Psoas muscle (tissue), 8 donors: Measurements from ENCODE around the gene MBNL1. TPM values are rescaled to one million over a fixed set of nuclear protein-coding genes. Genes with fewer than 3 reads are reported as not detected.

ENCODE experiments used
- ATAC-seq, 4 donors: fragments of 200-7000 bp; cut with Tn5 transposase; one replicate each; pipeline ENCODE4 v1.9.1; 2020; ENCODE audit warnings: moderate library complexity in 3 of 4, mild to moderate bottlenecking in 2 of 4
- DNase-seq, 2 donors: peaks; one replicate each; pipeline ENCODE4 v3.0.0-alpha.2; 2020
- H3K27ac ChIP-seq: fragments of 200-600 bp; one replicate; pipeline ENCODE4 v1.8.0; 2022
- H3K27me3 ChIP-seq, 3 donors: fragments of 200-600 bp in 1 of 3; one replicate each; pipeline versions ENCODE4 v1.6.1 to v1.8.0; 2013 to 2022; ENCODE audit warnings: low read length in 2 of 3, mild to moderate bottlenecking in 2 of 3, moderate library complexity in 1 of 3; ENCODE audit not compliant: insufficient read depth in 3 of 3
- H3K36me3 ChIP-seq, 2 donors: fragments of 200-600 bp in 1 of 2; one replicate each; pipeline versions ENCODE4 v1.6.1 to v1.8.0; 2013 to 2022; ENCODE audit warnings: low read depth in 1 of 2, mild to moderate bottlenecking in 1 of 2, moderate library complexity in 1 of 2; ENCODE audit not compliant: insufficient read depth in 1 of 2
- H3K4me1 ChIP-seq: fragments of 200-600 bp; one replicate; pipeline ENCODE4 v1.8.0; 2022
- H3K4me3 ChIP-seq: fragments of 200-600 bp; one replicate; pipeline ENCODE4 v1.8.0; 2022; ENCODE audit warnings: mild to moderate bottlenecking
- H3K9me3 ChIP-seq: fragments of 200-600 bp; one replicate; pipeline ENCODE4 v1.8.0; 2022
- CTCF ChIP-seq: fragments of 200-600 bp; IDR thresholded peaks from one replicate; pipeline ENCODE4 v1.8.0; 2022; ENCODE audit warnings: antibody characterized with exemption
- WGBS, 3 donors: extraction: QIAGEN DNeasy Blood & Tissue Kit; methylation state at CpG; one replicate each; pipeline versions ENCODE4 v1.1.6 to v1.1.7; 2013; 5-methylcytosine and 5-hydroxymethylcytosine counted together
- intact Hi-C, 2 donors: fragments of 100-400 bp; cut with DNase I; formaldehyde crosslinking; loops; one replicate each; pipeline versions ENCODE4 v1.11.0 to v1.14.2; 2022
- polyA plus RNA-seq, 3 donors: library from polyadenylated mRNA; stranded (reverse); fragments of 200-250 nt; gene quantifications; one replicate each; pipeline ENCODE4 v1.2.3, GENCODE V29; 2013
- total RNA-seq, 4 donors: library from RNA; stranded (reverse); fragmentation: NEBNext Ultra II Directional in 2 of 4; extraction: Animal tissue kit (Norgen Biotek cat#: 25700) in 2 of 4; gene quantifications; one replicate each; pipeline versions ENCODE4 v1.2.1 to v1.2.4, GENCODE V29; 2021 to 2023
- donor health status: healthy with polysubstance abuse.
- donor health status: DM: no; HTN: no; CAD: no; lungs with moderate emphysema.
- donor health status: Bipolar disorder and iron deficiency.
- donor health status: healthy.
- donor health status: DM: yes; HTN: yes; CAD: no.
- donor health status: DM: no; HTN: no; CAD: no.
- donor health status: DM: no; HTN: no; CAD: no.
- donor health status: DM: yes; HTN: yes; CAD: no.

MBNL1 gene
- total and polyA plus RNA-seq, 7 donors, result 27.4 to 281 (median 179) TPM

GRCh38 chr3:152497457-152497856 lies 228.7 kb downstream of the MBNL1 start:
- DNase-seq (no peak), ATAC-seq (peak in 1 of 4 donors; percentile 63)
- Histone ChIP-seq H3K27ac (peak overlapping the region; percentile 59), H3K27me3 (no peaks in the 10 kb centered on the region), H3K4me3 (no peak overlapping the region), H3K4me1 (no peaks in the 10 kb centered on the region), H3K9me3 (no peaks in the 10 kb centered on the region), H3K36me3 (peaks cover 0 to 21% of the 10 kb centered on the region in 2 donors)
- intact Hi-C loops, result no loop called here
- TF ChIP-seq CTCF, result no peak
- WGBS, 3 donors, result 56 to 63% (median 57%) methylated on average over 3 of the region's 3 CpGs

- no peak for ATAC-seq
- peaks cover 0 to 21% of the 10 kb centered on the region in 2 donors for H3K36me3 ChIP-seq
- no peak for TF ChIP-seq CTCF
- H3K27ac ChIP-seq, result no peak overlapping the region
- H3K4me3 ChIP-seq, result no peak overlapping the region
- H3K4me1 ChIP-seq, result no peaks in the 10 kb centered on the region
- WGBS, 3 donors, result 97 to 100% (median 97%) methylated on average over 1 of the region's 1 CpG
- no peaks in the 10 kb centered on the region for H3K9me3 ChIP-seq
- intact Hi-C loops, result no loop called here
- no peaks in the 10 kb centered on the region for H3K27me3 ChIP-seq
- DNase-seq, result no peak
Measured at GRCh38 chr3:152497890-152498289, 229.2 kb downstream of the MBNL1 start.

- Histone ChIP-seq H3K27ac (no peak overlapping the region), H3K36me3 (peaks cover 0 to 24% of the 10 kb centered on the region in 2 donors), H3K4me3 (no peak overlapping the region), H3K27me3 (no peaks in the 10 kb centered on the region), H3K9me3 (no peaks in the 10 kb centered on the region), H3K4me1 (no peaks in the 10 kb centered on the region)
- WGBS, 3 donors, result 63 to 75% (median 71%) methylated on average over 4 of the region's 4 CpGs
- ATAC-seq (no peak), DNase-seq (no peak)
- no peak for TF ChIP-seq CTCF
- intact Hi-C loops, result no loop called here
Measured at GRCh38 chr3:152499791-152500385, 231.2 kb downstream of the MBNL1 start.

- no peaks in the 10 kb centered on the region for H3K4me1 ChIP-seq
- H3K36me3 ChIP-seq, result peaks cover 0 to 29% of the 10 kb centered on the region in 2 donors
- H3K4me3 ChIP-seq, result no peak overlapping the region
- TF ChIP-seq CTCF, result no peak
- H3K27me3 ChIP-seq, result no peaks in the 10 kb centered on the region
- 91 to 94% (median 92%) methylated on average over 5 of the region's 5 CpGs for WGBS, 3 donors
- intact Hi-C loops, result loop anchor here in 1 of 2 donors (5.0 kb wide), 1 partner anchor 71 kb away; no protein-coding TSS in a partner anchor
- no peak overlapping the region for H3K27ac ChIP-seq
- H3K9me3 ChIP-seq, result no peaks in the 10 kb centered on the region
- ATAC-seq, result no peak
- DNase-seq, result no peak
Measured at GRCh38 chr3:152505926-152506325, 237.2 kb downstream of the MBNL1 start.

GRCh38 chr3:152508705-152509104 lies 240.0 kb downstream of the MBNL1 start:
- peak; percentile 42 for TF ChIP-seq CTCF
- WGBS, 3 donors, result 92 to 93% (median 93%) methylated on average over 1 of the region's 1 CpG
- peaks cover 0 to 27% of the 10 kb centered on the region in 2 donors for H3K36me3 ChIP-seq
- no peak for DNase-seq
- H3K9me3 ChIP-seq, result no peaks in the 10 kb centered on the region
- peak in 1 of 4 donors; percentile 55 for ATAC-seq
- H3K4me3 ChIP-seq, result no peak overlapping the region
- no peaks in the 10 kb centered on the region for H3K4me1 ChIP-seq
- H3K27ac ChIP-seq, result no peak overlapping the region
- intact Hi-C loops, result loop anchor here (2.0 to 5.0 kb wide), 2 partner anchors 66 to 69 kb away; no protein-coding TSS in a partner anchor
- no peaks in the 10 kb centered on the region for H3K27me3 ChIP-seq
